GM19238 (cell line): ENCODE results near the gene RRAD.
A peak's percentile ranks its signal among the peaks of the same experiment; 100 is the strongest.

Experiments used
- DNase-seq: peaks from one replicate; pipeline ENCODE4 v3.0.0; 2011; ENCODE audit warnings: low spot score; ENCODE audit not compliant: insufficient read length

Gene RRAD

GRCh38 chr16:66917741-66918140, 7.6 kb downstream of the RRAD start:
- no peak for DNase-seq

GRCh38 chr16:66916518-66916917, 8.8 kb downstream of the RRAD start:
- no peak for DNase-seq

GRCh38 chr16:66915041-66915440, 10.3 kb downstream of the RRAD start:
- DNase-seq = no peak

GRCh38 chr16:66914541-66914940, 10.8 kb downstream of the RRAD start:
- DNase-seq = no peak

GRCh38 chr16:66913711-66914110, 11.6 kb downstream of the RRAD start:
- no peak for DNase-seq

GRCh38 chr16:66913081-66913480, 12.3 kb downstream of the RRAD start:
- no peak for DNase-seq

- no peak for DNase-seq
These were observed 13.5 kb downstream of the RRAD start for GRCh38 chr16:66911801-66912200.

- DNase-seq = no peak
These were observed 14.2 kb downstream of the RRAD start for GRCh38 chr16:66911112-66911511.

GRCh38 chr16:66910175-66910940, 15.0 kb downstream of the RRAD start:
- no peak for DNase-seq

- DNase-seq = no peak
These were observed 16.4 kb downstream of the RRAD start for GRCh38 chr16:66908762-66909559.

GRCh38 chr16:66908116-66908515, 17.2 kb downstream of the RRAD start:
- DNase-seq = no peak

- DNase-seq = no peak
These were observed 18.2 kb downstream of the RRAD start for GRCh38 chr16:66906916-66907836.

- peak; percentile 0 for DNase-seq
These were observed 19.4 kb downstream of the RRAD start for GRCh38 chr16:66905633-66906539.

- no peak for DNase-seq
These were observed 20.3 kb downstream of the RRAD start for GRCh38 chr16:66904846-66905632.

- peak; percentile 2 for DNase-seq
These were observed 20.9 kb downstream of the RRAD start for GRCh38 chr16:66904428-66904845.

- DNase-seq = no peak
These were observed 21.5 kb downstream of the RRAD start for GRCh38 chr16:66903544-66904427.

- DNase-seq = no peak
These were observed 22.4 kb downstream of the RRAD start for GRCh38 chr16:66902648-66903543.

- no peak for DNase-seq
These were observed 23.7 kb downstream of the RRAD start for GRCh38 chr16:66901626-66902025.
